ENCODE data around the gene ARL2BP. TPM values are rescaled to one million over a fixed set of nuclear protein-coding genes. Genes with fewer than 3 reads are reported as not detected.
A peak's percentile ranks its signal among the peaks of the same experiment; 100 is the strongest.

The ARL2BP gene
- total RNA-seq, 4 donors from 2014 or later: 27.8 to 66.2 (median 51.0) TPM

DNA sequence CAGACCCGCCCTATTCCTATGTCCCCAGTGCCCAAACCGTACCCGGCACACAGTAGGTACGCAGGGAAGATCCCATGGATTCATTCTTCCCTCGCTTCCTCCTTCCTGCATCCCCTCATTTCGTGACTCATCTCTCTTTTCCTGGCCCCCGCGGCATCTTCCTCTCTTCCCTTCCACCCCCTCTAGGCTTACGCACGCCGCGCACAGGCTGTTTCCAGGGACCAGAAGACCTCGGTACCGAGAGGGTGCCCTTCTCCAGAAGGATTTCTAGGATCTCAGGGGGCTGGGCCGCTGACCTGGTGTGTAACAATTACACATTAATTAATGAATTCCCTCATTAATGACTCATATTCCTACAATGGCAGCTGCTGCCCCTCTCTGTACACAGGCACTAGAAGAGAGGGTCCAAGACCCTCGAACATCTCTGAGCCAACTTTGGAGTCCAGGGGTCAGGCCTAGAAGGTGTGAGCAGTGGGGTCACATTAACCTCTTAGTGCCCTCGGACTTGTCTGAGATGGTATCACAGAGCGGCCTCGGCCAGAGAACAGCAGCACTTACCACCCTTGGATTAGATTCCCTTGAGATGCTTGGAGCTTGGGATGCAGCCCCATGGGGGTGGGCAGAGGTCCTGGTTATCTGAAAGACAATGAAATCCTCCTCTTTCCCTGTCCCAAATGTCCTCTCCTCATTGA, 56.2 kb downstream of the ARL2BP start:
- Histone ChIP-seq H3K9me3 (no peaks in the 10 kb centered on the region), H3K4me1 (peaks cover 25% of the 10 kb centered on the region), H3K4me3 (peak overlapping the region; percentile 48), H3K36me3 (no peaks in the 10 kb centered on the region), H3K27ac (no peak overlapping the region), H3K27me3 (no peaks in the 10 kb centered on the region)
- 35% methylated on average over 19 of the region's 19 CpGs for WGBS
- no peak for TF ChIP-seq EP300 (IDR thresholded peaks at IDR 0.05)
- TF ChIP-seq, protein P1, sequence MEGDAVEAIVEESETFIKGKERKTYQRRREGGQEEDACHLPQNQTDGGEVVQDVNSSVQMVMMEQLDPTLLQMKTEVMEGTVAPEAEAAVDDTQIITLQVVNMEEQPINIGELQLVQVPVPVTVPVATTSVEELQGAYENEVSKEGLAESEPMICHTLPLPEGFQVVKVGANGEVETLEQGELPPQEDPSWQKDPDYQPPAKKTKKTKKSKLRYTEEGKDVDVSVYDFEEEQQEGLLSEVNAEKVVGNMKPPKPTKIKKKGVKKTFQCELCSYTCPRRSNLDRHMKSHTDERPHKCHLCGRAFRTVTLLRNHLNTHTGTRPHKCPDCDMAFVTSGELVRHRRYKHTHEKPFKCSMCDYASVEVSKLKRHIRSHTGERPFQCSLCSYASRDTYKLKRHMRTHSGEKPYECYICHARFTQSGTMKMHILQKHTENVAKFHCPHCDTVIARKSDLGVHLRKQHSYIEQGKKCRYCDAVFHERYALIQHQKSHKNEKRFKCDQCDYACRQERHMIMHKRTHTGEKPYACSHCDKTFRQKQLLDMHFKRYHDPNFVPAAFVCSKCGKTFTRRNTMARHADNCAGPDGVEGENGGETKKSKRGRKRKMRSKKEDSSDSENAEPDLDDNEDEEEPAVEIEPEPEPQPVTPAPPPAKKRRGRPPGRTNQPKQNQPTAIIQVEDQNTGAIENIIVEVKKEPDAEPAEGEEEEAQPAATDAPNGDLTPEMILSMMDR (IDR thresholded peaks at IDR 0.05): no peak
- no peak for TF ChIP-seq POLR2AphosphoS5 (IDR thresholded peaks at IDR 0.05)
- TF ChIP-seq POLR2A (IDR thresholded peaks at IDR 0.05): no peak
- peak in 1 of 2 donors; percentile 74 for DNase-seq (ENCODE audit: low spot score in 2 of 2)

Other genes starting within 250 kb of the ARL2BP start
- gene CPNE2, start 152.7 kb upstream of the ARL2BP start, total RNA-seq: 10 to 100 TPM; 12.7 to 23.1 (median 15.7) TPM
- gene PSME3IP1, start 59.2 kb upstream of the ARL2BP start, total RNA-seq: 100 to 1,000 TPM in 1 of 4 donors, 10 to 100 TPM in 3; 47.1 to 109 (median 60.3) TPM
- 10 to 100 TPM; 16.3 to 48.3 (median 35.2) TPM for gene RSPRY1, start 58.9 kb upstream of the ARL2BP start, total RNA-seq
- gene PLLP, start 39.4 kb downstream of the ARL2BP start, total RNA-seq: 100 to 1,000 TPM in 3 of 4 donors, 10 to 100 TPM in 1; 34.7 to 215 (median 205) TPM
- gene CCL22, start 113.5 kb downstream of the ARL2BP start, total RNA-seq: 10 to 100 TPM in 1 of 4 donors, 1 to 10 TPM in 3; 1.5 to 11.7 (median 3.3) TPM
- 10 to 100 TPM; 12.8 to 25.1 (median 13.6) TPM for gene CX3CL1, start 127.2 kb downstream of the ARL2BP start, total RNA-seq
- gene CCL17, start 159.5 kb downstream of the ARL2BP start, total RNA-seq: 1 to 10 TPM in 1 of 4 donors, not detected in 3; 2.6 TPM
- gene CIAPIN1, start 202.1 kb downstream of the ARL2BP start, total RNA-seq: 10 to 100 TPM; 32.2 to 40.0 (median 35.7) TPM
- 10 to 100 TPM; 45.7 to 60.1 (median 48.8) TPM for gene COQ9, start 202.2 kb downstream of the ARL2BP start, total RNA-seq
- 10 to 100 TPM; 65.0 to 80.3 (median 72.0) TPM for gene POLR2C, start 217.4 kb downstream of the ARL2BP start, total RNA-seq
- 10 to 100 TPM; 29.8 to 66.8 (median 51.3) TPM for gene DOK4, start 241.2 kb downstream of the ARL2BP start, total RNA-seq

Measured in suprapubic skin (tissue), 4 donors.